Mucosa of rectum (tissue), 2 donors: ENCODE data around the gene RBM22.
A peak's percentile ranks its signal among the peaks of the same experiment; 100 is the strongest.
"Not testable (repeated sequence)": the region's sequence is repeated elsewhere in the genome, so short reads cannot be mapped to it uniquely, and the experiment has no call there.

Experiments
- H3K27ac ChIP-seq, 2 donors: one replicate each; pipeline ENCODE4 v1.7.0; 2013; ENCODE audit warnings: inconsistent platforms in 2 of 2, low read depth in 2 of 2, low read length in 2 of 2
- H3K27me3 ChIP-seq, 2 donors: one replicate each; pipeline ENCODE4 v1.7.0; 2013; ENCODE audit warnings: low read length in 2 of 2; ENCODE audit not compliant: control insufficient read depth in 2 of 2, insufficient read depth in 2 of 2
- H3K36me3 ChIP-seq, 2 donors: one replicate each; pipeline ENCODE4 v1.7.0; 2013; ENCODE audit warnings: low read length in 2 of 2; ENCODE audit not compliant: control insufficient read depth in 2 of 2, insufficient read depth in 2 of 2
- H3K4me1 ChIP-seq, 2 donors: one replicate each; pipeline ENCODE4 v1.7.0; 2013; ENCODE audit warnings: low read length in 2 of 2, mild to moderate bottlenecking in 1 of 2; ENCODE audit not compliant: control insufficient read depth in 2 of 2, insufficient read depth in 2 of 2
- H3K4me3 ChIP-seq, 2 donors: one replicate each; pipeline ENCODE4 v1.7.0; 2013; ENCODE audit warnings: low read length in 2 of 2
- H3K9ac ChIP-seq, 2 donors: one replicate each; pipeline ENCODE4 v1.7.0; 2013; ENCODE audit warnings: low read length in 2 of 2, low read depth in 1 of 2, mild to moderate bottlenecking in 1 of 2
- H3K9me3 ChIP-seq, 2 donors: one replicate each; pipeline ENCODE4 v1.7.0; 2013; ENCODE audit warnings: low read length in 2 of 2; ENCODE audit not compliant: control insufficient read depth in 2 of 2
- donor health status: healthy.
- donor health status: Normal muscosa, but diverticular disease.

RBM22 gene

GRCh38 chr5:150700594-150701377, at the start of gene RBM22:
Gene RBM22, minus strand, starts transcription at chr5:150701062. Its CDS starts 77 bp downstream, at chr5:150700985.
- H3K27me3 ChIP-seq = no peaks in the 10 kb centered on the region
- H3K9ac ChIP-seq = peak within 1 kb of the TSS; percentile 97 to 98
- H3K36me3 ChIP-seq = peaks cover 26 to 28% of the 10 kb centered on the region in 2 donors
- H3K4me3 ChIP-seq = peak within 1 kb of the TSS; percentile 96 to 99
- H3K9me3 ChIP-seq = no peaks in the 10 kb centered on the region
- H3K4me1 ChIP-seq = peaks cover 8 to 16% of the 10 kb centered on the region in 2 donors
- H3K27ac ChIP-seq = peak within 1 kb of the TSS; percentile 95

DNA sequence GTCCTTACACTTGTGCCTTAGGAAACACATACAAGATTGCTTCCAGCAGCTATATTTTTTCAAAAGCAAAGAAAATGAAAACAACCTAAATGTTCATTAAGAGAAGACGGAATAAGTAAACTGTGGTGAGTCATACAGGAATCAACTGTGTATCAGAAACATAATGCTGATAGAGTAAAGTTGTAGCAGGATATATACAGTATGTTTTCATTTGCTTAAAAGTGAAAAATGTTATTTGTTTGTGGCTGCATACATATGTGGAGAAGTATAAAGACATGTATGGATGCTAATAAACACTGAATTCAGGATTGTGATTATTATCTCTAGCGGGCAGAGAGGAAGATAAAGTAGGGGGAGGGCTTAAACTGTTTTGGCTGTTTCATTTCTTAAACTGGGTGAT, 49.6 kb upstream of the RBM22 start:
- H3K27ac ChIP-seq = no peak overlapping the region
- H3K36me3 ChIP-seq = peaks cover 26 to 29% of the 10 kb centered on the region in 2 donors
- H3K9ac ChIP-seq = no peak overlapping the region

GRCh38 chr5:150743142-150743488, 42.3 kb upstream of the RBM22 start:
- H3K27me3 ChIP-seq, H3K4me3 ChIP-seq, H3K27ac ChIP-seq, H3K9me3 ChIP-seq, H3K9ac ChIP-seq, H3K4me1 ChIP-seq: not testable (repeated sequence)
- peaks cover 4 to 14% of the 10 kb centered on the region in 2 donors for H3K36me3 ChIP-seq

More for the DNA sequence above, 49.6 kb upstream of the RBM22 start:
- Histone ChIP-seq H3K4me1 (no peaks in the 10 kb centered on the region), H3K4me3 (no peak overlapping the region), H3K9me3 (no peaks in the 10 kb centered on the region), H3K27me3 (no peaks in the 10 kb centered on the region)

DNA sequence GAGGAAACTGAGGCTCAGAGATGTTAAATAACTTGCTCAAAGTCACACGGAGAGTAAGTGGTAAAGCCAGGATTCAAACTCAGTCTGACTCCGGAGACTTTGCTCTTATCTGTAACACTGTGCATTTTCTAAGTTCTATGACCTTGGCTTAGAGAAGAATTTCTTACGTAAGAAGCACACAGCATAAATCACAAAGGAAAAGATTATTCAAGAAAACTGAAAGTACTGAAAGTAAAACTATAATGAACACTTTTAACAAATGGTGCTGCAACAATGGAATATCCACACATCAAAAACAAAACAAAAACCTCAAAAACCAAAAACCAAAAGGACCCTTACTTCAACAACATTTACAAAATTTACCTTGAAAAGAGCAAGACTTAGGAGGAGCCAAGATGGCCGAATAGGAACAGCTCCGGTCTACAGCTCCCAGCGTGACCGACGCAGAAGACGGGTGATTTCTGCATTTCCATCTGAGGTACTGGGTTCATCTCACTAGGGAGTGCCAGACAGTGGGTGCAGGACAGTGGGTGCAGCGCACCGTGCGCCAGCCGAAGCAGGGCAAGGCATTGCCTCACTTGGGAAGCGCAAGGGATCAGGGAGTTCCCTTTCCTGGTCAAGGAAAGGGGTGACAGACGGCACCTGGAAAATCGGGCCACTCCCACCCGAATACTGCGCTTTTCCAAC, 41.7 kb upstream of the RBM22 start:
- not testable (repeated sequence) for H3K4me1 ChIP-seq, H3K9me3 ChIP-seq, H3K9ac ChIP-seq, H3K27ac ChIP-seq, H3K27me3 ChIP-seq, H3K4me3 ChIP-seq
- H3K36me3 ChIP-seq = peaks cover 4 to 14% of the 10 kb centered on the region in 2 donors

- Histone ChIP-seq H3K4me3 (no peak overlapping the region), H3K4me1 (no peaks in the 10 kb centered on the region), H3K9ac (no peak overlapping the region), H3K27ac (no peak overlapping the region), H3K27me3 (no peaks in the 10 kb centered on the region), H3K9me3 (no peaks in the 10 kb centered on the region), H3K36me3 (peaks cover 4 to 14% of the 10 kb centered on the region in 2 donors)
Observed at GRCh38 chr5:150740992-150741391, 40.1 kb upstream of the RBM22 start.

DNA sequence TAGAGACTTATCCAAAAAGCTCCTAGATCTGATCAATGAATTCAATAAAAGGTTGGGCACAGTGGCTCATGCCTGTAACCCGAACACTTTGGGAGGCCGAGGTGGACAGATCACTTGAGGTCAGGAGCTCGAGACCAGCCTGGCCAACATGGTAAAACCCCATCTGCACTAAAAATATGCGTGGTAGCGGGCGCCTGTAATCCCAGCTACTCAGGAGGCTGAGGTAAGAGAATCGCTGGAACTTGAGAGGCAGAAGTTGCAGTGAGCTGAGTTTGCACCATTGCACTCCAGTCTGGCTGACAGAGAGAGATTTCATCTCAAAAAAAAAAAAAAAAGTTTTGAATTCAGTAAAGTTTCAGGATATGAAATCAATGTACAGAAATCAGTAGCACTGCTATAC, 38.0 kb upstream of the RBM22 start:
- Histone ChIP-seq H3K27ac (no peak overlapping the region), H3K4me1 (no peaks in the 10 kb centered on the region), H3K36me3 (peaks cover 4 to 24% of the 10 kb centered on the region in 2 donors), H3K9me3 (no peaks in the 10 kb centered on the region), H3K4me3 (no peak overlapping the region), H3K9ac (no peak overlapping the region), H3K27me3 (no peaks in the 10 kb centered on the region)

- Histone ChIP-seq H3K27ac (peak overlapping the region; percentile 38 to 46), H3K9me3 (no peaks in the 10 kb centered on the region), H3K4me1 (no peaks in the 10 kb centered on the region), H3K4me3 (no peak overlapping the region), H3K36me3 (peaks cover 33 to 47% of the 10 kb centered on the region in 2 donors), H3K9ac (no peak overlapping the region), H3K27me3 (no peaks in the 10 kb centered on the region)
Observed at GRCh38 chr5:150734579-150735384, 33.9 kb upstream of the RBM22 start.

DNA sequence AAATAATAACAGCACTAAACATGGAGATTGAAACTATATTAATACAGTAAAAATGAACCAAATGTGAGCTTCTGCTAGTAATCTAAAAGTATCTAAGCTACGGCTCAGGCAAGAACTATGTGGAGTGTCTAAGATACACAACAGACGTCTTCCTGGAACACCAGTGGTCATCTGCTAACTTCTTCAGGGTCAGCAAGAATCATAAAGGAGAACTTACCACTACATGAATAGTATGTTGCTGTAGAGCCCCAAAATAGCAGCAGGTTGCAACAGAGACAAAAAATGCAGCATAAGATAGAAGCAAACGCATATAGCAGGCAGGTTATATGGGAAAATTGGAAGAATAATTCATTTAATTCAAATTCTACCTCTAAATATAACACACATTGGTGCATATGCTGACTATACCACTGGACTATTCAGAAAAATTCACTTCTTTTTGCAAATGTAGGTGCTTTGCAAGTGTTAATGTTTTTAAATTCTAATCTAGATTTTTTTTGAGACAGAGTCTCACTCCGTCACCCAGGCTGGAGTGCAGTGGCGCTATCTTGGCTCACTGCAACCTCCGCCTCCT, 30.9 kb upstream of the RBM22 start:
- no peak overlapping the region for H3K9ac ChIP-seq
- peaks cover 47 to 55% of the 10 kb centered on the region in 2 donors for H3K36me3 ChIP-seq
- H3K9me3 ChIP-seq = no peaks in the 10 kb centered on the region
- H3K4me1 ChIP-seq = no peaks in the 10 kb centered on the region
- H3K27ac ChIP-seq = no peak overlapping the region
- H3K4me3 ChIP-seq = no peak overlapping the region
- H3K27me3 ChIP-seq = no peaks in the 10 kb centered on the region

- no peak overlapping the region for H3K9ac ChIP-seq
- no peaks in the 10 kb centered on the region for H3K4me1 ChIP-seq
- H3K9me3 ChIP-seq = no peaks in the 10 kb centered on the region
- no peaks in the 10 kb centered on the region for H3K27me3 ChIP-seq
- H3K4me3 ChIP-seq = no peak overlapping the region
- peaks cover 59 to 60% of the 10 kb centered on the region in 2 donors for H3K36me3 ChIP-seq
- H3K27ac ChIP-seq = no peak overlapping the region
Observed at GRCh38 chr5:150729859-150730258, 29.0 kb upstream of the RBM22 start.
